GM12878 (cell line): Measurements from ENCODE around the gene RCOR1. TPM values are rescaled to one million over a fixed set of nuclear protein-coding genes. Genes with fewer than 3 reads are reported as not detected.

Experiments
- CHD2 ChIP-seq: IDR thresholded peaks from 2 replicates; pipeline ENCODE4 v1.6.1; 2011; ENCODE audit warnings: low read depth, low read length, improper control_type of control experiment, borderline replicate concordance
- IKZF2 ChIP-seq, 2 experiments: fragments of 450-650 bp; IDR thresholded peaks; 2 replicates each; pipeline ENCODE4 v1.6.1; 2017; ENCODE audit warnings: mild to moderate bottlenecking in 2 of 2, moderate library complexity in 2 of 2
- KAT2A ChIP-seq: conservative IDR thresholded peaks from 2 replicates; pipeline ENCODE4 v1.6.1; 2011; ENCODE audit warnings: low read depth, low read length; ENCODE audit not compliant: control insufficient read depth
- KLF5 ChIP-seq: fragments of 450-650 bp; IDR thresholded peaks from 2 replicates; pipeline ENCODE4 v1.6.1; 2014; ENCODE audit warnings: mild to moderate bottlenecking; ENCODE audit not compliant: partially characterized antibody
- LARP7 ChIP-seq: fragments of 450-650 bp; IDR thresholded peaks from 2 replicates; pipeline ENCODE4 v1.6.1; 2017; ENCODE audit warnings: mild to moderate bottlenecking
- MTA2 ChIP-seq: fragments of 450-650 bp; IDR thresholded peaks from 2 replicates; pipeline ENCODE4 v1.6.1; 2016; ENCODE audit warnings: low read depth, mild to moderate bottlenecking, moderate library complexity
- PBX3 ChIP-seq: IDR thresholded peaks from 2 replicates; pipeline ENCODE4 v1.6.1; 2011; ENCODE audit warnings: mild to moderate bottlenecking, low read depth, low read length, moderate library complexity; ENCODE audit not compliant: insufficient replicate concordance
- RAD21 ChIP-seq: IDR thresholded peaks from 2 replicates; pipeline ENCODE4 v1.6.1; 2011; ENCODE audit warnings: mild to moderate bottlenecking, low read depth, low read length, moderate library complexity; ENCODE audit not compliant: insufficient read depth
- RAD51 ChIP-seq: fragments of 450-650 bp; IDR thresholded peaks from 2 replicates; pipeline ENCODE4 v1.6.1; 2016; ENCODE audit warnings: moderate library complexity, mild to moderate bottlenecking, inconsistent platforms
- RBBP5 ChIP-seq: fragments of 200-600 bp; sonication (generic); conservative IDR thresholded peaks from 2 replicates; pipeline ENCODE4 v1.6.1; 2016
- RUNX3 ChIP-seq: IDR thresholded peaks from 2 replicates; pipeline ENCODE4 v1.6.1; 2012; ENCODE audit warnings: low read length, inconsistent platforms
- SKIL ChIP-seq: fragments of 450-650 bp; IDR thresholded peaks from 2 replicates; pipeline ENCODE4 v1.6.1; 2017; ENCODE audit warnings: mild to moderate bottlenecking, low read depth, inconsistent platforms; ENCODE audit not compliant: poor library complexity, severe bottlenecking
- SMC3 ChIP-seq: IDR thresholded peaks from 2 replicates; pipeline ENCODE4 v1.6.1; 2011; ENCODE audit warnings: low read length, improper control_type of control experiment, borderline replicate concordance
- TCF7 ChIP-seq: IDR thresholded peaks from 2 replicates; pipeline ENCODE4 v1.6.1; 2014; ENCODE audit warnings: antibody characterized with exemption, borderline replicate concordance
- YY1 ChIP-seq: IDR thresholded peaks from 2 replicates; pipeline ENCODE4 v1.6.1; 2011; ENCODE audit warnings: low read depth, mild to moderate bottlenecking, low read length
- ZNF207 ChIP-seq: fragments of 450-650 bp; IDR thresholded peaks from 2 replicates; pipeline ENCODE4 v1.6.1; 2014; ENCODE audit warnings: antibody characterized with exemption, mild to moderate bottlenecking, borderline replicate concordance
- ZNF24 ChIP-seq: fragments of 450-650 bp; IDR thresholded peaks from 2 replicates; pipeline ENCODE4 v1.6.1; 2017; ENCODE audit warnings: antibody characterized with exemption, mild to moderate bottlenecking
- ZNF274 ChIP-seq: IDR thresholded peaks from one replicate; pipeline ENCODE4 v1.8.0; 2011; ENCODE audit not compliant: insufficient read length, insufficient read depth
- ZNF384 ChIP-seq: IDR thresholded peaks from 2 replicates; pipeline ENCODE4 v1.6.1; 2012; ENCODE audit warnings: low read depth, mild to moderate bottlenecking, low read length, improper control_type of control experiment, borderline replicate concordance
- polyA plus RNA-seq, 11 experiments: library from polyadenylated mRNA; depleted of rRNA in 4 of 11; unstranded in 6 of 11; stranded (reverse) in 5 of 11; fragments of >200 nt; fragmentation: Nextera tagmentation in 4 of 11; fragmentation: Illumina TruSeq in 1 of 11; extraction: Ambion mirVana in 4 of 11; extraction: Trizol in 1 of 11; gene quantifications; 1 replicate in 1 of 11; 2 replicates in 10 of 11; pipeline versions ENCODE4 v1.2.1 to v1.2.3, GENCODE V29; 2011 to 2016; ENCODE audit warnings: inconsistent platforms in 2 of 11, missing spikeins in 2 of 11, low read depth in 1 of 11
- total RNA-seq, 4 experiments: library from RNA; depleted of rRNA in 3 of 4; stranded (reverse); fragments of >200 nt in 3 of 4; fragmentation: Illumina TruSeq in 1 of 4; extraction: Trizol in 1 of 4; gene quantifications; 2 replicates each; pipeline versions ENCODE4 v1.2.1 to v1.2.3, GENCODE V29; 2013 to 2021
- TF ChIP-seq, protein P1 (sequence below): IDR thresholded peaks from 2 replicates; pipeline ENCODE4 v1.6.1; 2012; ENCODE audit warnings: low read length, inconsistent platforms
- TF ChIP-seq, protein P2 (sequence below): fragments of 450-650 bp; IDR thresholded peaks from 2 replicates; pipeline ENCODE4 v1.6.1; 2017; ENCODE audit warnings: antibody characterized with exemption, mild to moderate bottlenecking, moderate library complexity

The RCOR1 gene
- total and polyA plus RNA-seq, 10 of the 15 experiments (the other 5 are each of a cell fraction or from before 2014, with no cell fraction given) = 1.6 to 12.2 (median 4.4) TPM

DNA sequence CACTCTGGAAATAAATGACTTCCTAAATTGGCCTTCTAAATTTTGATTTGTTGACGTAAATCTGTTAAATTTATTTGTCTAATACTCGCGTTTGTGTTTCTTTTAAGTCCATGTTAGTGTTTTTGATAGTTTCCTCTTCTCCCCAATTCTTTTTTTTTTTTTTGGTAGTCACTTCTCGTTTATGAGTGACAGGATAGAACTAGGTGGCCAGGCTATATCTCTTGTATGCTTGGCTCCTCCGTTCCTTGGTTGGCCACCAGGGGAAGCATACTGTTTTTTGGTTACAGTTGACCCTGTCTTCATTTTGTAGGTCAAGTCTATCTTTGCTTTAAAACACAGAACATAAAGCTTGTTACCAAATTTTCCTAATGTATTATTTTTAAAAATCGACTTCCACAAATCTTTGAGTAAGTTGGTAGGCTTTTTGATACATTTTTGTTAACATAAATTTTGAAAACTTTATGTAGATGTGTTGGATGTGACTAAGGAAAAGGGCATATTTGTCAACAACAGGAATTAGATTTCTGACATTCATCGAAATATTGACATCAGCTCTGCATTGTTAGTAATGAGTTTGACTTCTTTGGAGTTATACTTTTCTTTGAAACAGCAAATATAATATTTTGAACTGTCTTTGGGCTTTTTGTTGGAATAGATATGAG lies 2.2 kb downstream of the RCOR1 start (continued):
- TF ChIP-seq ZNF24 (no peak), IKZF2 (IDR thresholded peaks at IDR 0.05) (no peak; a peak in 1 of 4 replicates), RBBP5 (no peak), SKIL (peak; percentile 40), LARP7 (no peak), ZNF384 (peak; percentile 96), CHD2 (no peak), RAD51 (no peak; the same call in 1 of the 2 replicates), KAT2A (no peak), SMC3 (peak; percentile 60; the same call in 1 of the 2 replicates), MTA2 (no peak), ZNF274 (no peak), YY1 (peak; percentile 41; the same call in 1 of the 2 replicates), KLF5 (no peak), RUNX3 (peak; percentile 64), RAD21 (peak; percentile 74), ZNF207 (no peak), TCF7 (no peak), PBX3 (peak; percentile 88)
- TF ChIP-seq, protein P1, sequence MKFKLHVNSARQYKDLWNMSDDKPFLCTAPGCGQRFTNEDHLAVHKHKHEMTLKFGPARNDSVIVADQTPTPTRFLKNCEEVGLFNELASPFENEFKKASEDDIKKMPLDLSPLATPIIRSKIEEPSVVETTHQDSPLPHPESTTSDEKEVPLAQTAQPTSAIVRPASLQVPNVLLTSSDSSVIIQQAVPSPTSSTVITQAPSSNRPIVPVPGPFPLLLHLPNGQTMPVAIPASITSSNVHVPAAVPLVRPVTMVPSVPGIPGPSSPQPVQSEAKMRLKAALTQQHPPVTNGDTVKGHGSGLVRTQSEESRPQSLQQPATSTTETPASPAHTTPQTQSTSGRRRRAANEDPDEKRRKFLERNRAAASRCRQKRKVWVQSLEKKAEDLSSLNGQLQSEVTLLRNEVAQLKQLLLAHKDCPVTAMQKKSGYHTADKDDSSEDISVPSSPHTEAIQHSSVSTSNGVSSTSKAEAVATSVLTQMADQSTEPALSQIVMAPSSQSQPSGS = no peak
- TF ChIP-seq, protein P2, sequence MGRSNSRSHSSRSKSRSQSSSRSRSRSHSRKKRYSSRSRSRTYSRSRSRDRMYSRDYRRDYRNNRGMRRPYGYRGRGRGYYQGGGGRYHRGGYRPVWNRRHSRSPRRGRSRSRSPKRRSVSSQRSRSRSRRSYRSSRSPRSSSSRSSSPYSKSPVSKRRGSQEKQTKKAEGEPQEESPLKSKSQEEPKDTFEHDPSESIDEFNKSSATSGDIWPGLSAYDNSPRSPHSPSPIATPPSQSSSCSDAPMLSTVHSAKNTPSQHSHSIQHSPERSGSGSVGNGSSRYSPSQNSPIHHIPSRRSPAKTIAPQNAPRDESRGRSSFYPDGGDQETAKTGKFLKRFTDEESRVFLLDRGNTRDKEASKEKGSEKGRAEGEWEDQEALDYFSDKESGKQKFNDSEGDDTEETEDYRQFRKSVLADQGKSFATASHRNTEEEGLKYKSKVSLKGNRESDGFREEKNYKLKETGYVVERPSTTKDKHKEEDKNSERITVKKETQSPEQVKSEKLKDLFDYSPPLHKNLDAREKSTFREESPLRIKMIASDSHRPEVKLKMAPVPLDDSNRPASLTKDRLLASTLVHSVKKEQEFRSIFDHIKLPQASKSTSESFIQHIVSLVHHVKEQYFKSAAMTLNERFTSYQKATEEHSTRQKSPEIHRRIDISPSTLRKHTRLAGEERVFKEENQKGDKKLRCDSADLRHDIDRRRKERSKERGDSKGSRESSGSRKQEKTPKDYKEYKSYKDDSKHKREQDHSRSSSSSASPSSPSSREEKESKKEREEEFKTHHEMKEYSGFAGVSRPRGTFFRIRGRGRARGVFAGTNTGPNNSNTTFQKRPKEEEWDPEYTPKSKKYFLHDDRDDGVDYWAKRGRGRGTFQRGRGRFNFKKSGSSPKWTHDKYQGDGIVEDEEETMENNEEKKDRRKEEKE = no peak
